SKM-1 (cell line): ENCODE results near the gene LCN15.
"Not testable (repeated sequence)": the region's sequence is repeated elsewhere in the genome, so short reads cannot be mapped to it uniquely, and the experiment has no call there.

ENCODE experiments used
- DNase-seq: peaks from one replicate; lab custom pipeline; 2025; ENCODE audit not compliant: unreplicated experiment; lab: John Stamatoyannopoulos, UW

LCN15 gene

GRCh38 chr9:136756134-136756438 lies 8.2 kb downstream of the LCN15 start:
- DNase-seq, result no peak

- not testable (repeated sequence) for DNase-seq
These were observed 8.8 kb downstream of the LCN15 start for GRCh38 chr9:136755302-136756133.

- no peak for DNase-seq
These were observed 9.6 kb downstream of the LCN15 start for GRCh38 chr9:136754626-136755301.

GRCh38 chr9:136754059-136754572 lies 10.2 kb downstream of the LCN15 start:
- DNase-seq, result no peak

GRCh38 chr9:136753371-136754058 lies 10.8 kb downstream of the LCN15 start:
- DNase-seq, result no peak

- DNase-seq, result no peak
These were observed 12.5 kb downstream of the LCN15 start for GRCh38 chr9:136751814-136752213.

GRCh38 chr9:136751244-136751643 lies 13.1 kb downstream of the LCN15 start:
- no peak for DNase-seq

GRCh38 chr9:136750526-136750925 lies 13.8 kb downstream of the LCN15 start:
- no peak for DNase-seq

- no peak for DNase-seq
These were observed 15.4 kb downstream of the LCN15 start for GRCh38 chr9:136748666-136749611.

- DNase-seq, result no peak
These were observed 16.1 kb downstream of the LCN15 start, which contains the start of gene LCN6 for GRCh38 chr9:136748201-136748600. LCN6 (minus strand) TSS chr9:136748525; CDS start chr9:136748483, 42 bp downstream.

- DNase-seq, result no peak
These were observed 16.9 kb downstream of the LCN15 start for GRCh38 chr9:136747161-136748060.

GRCh38 chr9:136746621-136747020 lies 17.7 kb downstream of the LCN15 start:
- no peak for DNase-seq

GRCh38 chr9:136746155-136746490 lies 18.2 kb downstream of the LCN15 start:
- no peak for DNase-seq

- no peak for DNase-seq
These were observed 18.7 kb downstream of the LCN15 start for GRCh38 chr9:136745389-136746154.

GRCh38 chr9:136744773-136745172 lies 19.5 kb downstream of the LCN15 start:
- DNase-seq, result no peak

GRCh38 chr9:136743639-136744211 lies 20.6 kb downstream of the LCN15 start:
- DNase-seq, result no peak

- no peak for DNase-seq
These were observed 21.5 kb downstream of the LCN15 start, which contains the start of gene LCN10 for GRCh38 chr9:136742591-136743391. LCN10 (minus strand) TSS chr9:136742940; CDS start chr9:136742903, 37 bp downstream.
